ENCODE measurements around the gene FHL1.
"Not testable (repeated sequence)": the region's sequence is repeated elsewhere in the genome, so short reads cannot be mapped to it uniquely, and the experiment has no call there.

Gene FHL1

GRCh38 chrX:136211766-136212556 is 64.6 kb downstream of the FHL1 start:
- DNase-seq = no peak

GRCh38 chrX:136212557-136213111 is 65.3 kb downstream of the FHL1 start:
- no peak for DNase-seq

GRCh38 chrX:136214551-136214950 is 67.2 kb downstream of the FHL1 start:
- no peak for DNase-seq

- DNase-seq = no peak
These were observed 68.2 kb downstream of the FHL1 start for GRCh38 chrX:136215559-136215958.

DNA sequence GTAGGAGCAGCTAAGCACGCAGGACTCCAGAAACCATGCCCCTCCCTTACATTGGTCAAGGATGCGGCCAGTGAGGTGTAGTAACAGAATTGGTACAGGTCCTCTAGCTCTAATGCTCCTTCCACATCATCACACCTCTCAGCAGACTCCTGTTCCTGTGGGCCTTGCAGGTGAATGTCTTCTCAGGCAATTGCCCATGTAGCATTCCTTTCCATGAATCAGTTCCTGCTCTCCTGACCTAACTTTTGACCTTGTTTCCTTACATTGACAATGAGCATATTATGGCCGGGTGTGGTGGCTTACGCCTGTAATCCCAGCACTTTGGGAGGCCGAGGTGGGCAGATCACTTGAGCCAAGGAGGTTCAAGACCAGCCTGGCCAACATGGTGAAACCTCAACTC is 72.6 kb downstream of the FHL1 start:
- DNase-seq = no peak

- no peak for DNase-seq
These were observed 73.2 kb downstream of the FHL1 start for GRCh38 chrX:136220540-136220939.

DNA sequence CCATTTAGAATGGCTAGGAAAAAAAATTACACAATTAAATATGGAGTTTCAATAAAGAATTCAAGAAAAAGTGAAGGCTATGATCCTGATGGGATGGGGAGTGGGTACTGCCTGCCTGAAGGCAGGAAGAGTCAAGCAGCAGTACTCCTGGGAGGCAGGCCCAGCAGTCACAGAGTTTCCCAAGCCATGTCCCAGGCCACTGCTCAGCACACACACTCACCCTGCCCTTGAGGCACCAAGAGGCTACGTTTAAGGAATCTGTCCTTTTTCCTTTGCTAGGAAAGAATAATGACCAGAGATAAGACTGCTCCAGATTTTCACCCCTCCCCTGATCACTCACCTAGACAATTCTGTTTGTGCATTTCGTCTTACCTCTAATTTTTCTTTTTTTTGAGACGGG is 73.6 kb downstream of the FHL1 start:
- no peak for DNase-seq

GRCh38 chrX:136221851-136222513 is 74.6 kb downstream of the FHL1 start:
- DNase-seq = no peak

DNA sequence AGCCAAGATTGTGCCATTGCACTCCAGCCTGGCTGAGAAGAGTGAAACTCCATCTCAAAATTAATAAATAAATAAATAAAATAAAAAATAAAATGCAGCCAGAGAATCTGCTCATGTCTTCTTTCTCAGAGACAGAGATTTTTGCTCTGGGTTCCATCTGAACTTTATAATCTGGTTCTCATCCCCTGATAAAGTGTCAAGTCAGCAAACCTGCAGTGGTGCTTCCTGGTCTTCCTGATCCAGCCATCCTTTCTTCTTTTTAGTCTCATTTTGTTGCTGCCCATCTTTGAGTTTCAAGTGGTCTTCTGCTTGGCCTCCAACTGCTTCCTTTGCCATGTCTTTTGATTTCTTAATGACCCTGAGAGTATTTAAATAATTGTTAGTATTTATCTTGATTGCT is 79.7 kb downstream of the FHL1 start:
- DNase-seq = no peak

DNA sequence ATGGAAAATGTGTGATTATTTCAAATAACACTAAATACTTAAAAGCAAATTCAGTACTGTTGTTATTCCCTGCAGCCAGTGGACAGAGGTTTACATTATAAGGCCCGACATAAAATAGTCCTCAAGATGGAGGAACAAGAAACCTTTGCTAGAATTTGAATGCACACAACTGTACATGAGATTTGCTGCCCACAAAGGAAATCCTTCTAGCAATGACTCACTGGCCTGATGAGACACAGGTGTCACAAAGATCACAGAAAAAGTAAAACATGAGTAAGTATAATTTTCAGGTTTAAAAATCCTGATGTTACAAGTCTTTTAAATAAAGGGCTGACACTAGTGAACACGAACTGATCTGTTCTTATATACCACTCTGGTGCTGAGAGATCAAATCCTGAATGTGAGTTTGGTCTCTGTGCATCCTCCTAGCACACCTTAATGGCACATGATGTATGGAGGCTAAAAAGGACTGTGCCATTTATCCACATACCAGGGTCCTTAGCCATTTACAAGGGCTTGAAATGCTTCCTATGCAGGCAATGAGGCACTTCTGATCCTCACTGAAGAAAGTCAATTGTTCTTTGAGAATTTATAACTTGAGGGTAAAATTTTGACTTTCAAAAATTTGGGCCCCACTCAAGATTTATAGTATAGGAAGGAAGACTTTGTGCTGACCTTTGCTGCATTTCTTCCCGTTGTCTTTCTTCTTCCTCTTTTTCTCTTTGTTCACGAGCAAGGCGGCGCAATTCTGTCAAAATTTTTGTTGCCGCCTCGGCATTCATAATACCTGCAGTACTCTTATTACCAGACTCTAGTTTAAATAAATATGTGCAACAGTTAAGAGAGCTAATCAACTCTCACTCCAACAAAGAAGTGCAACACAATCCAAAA is 80.9 kb downstream of the FHL1 start:
- DNase-seq = no peak

- DNase-seq = no peak
These were observed 81.5 kb downstream of the FHL1 start for GRCh38 chrX:136228839-136229207.

DNA sequence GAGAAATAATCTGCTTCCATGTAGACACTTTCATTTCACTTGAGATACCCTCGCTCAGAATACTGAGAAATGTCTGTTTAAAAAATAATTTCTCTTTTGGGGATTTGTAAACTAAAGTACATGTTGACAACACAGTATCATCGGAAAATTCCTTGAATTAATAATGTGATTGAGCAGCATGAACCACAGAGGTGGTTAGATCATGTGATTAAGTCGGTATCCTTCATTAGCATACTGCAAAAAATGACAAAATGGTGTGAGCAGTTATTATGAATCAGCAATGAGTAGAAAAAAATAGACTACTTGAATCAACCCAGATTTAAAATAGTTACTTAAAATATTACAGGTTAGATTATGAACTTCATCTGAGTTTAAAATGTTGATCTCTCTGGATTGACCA is 89.7 kb downstream of the FHL1 start:
- no peak for DNase-seq

DNA sequence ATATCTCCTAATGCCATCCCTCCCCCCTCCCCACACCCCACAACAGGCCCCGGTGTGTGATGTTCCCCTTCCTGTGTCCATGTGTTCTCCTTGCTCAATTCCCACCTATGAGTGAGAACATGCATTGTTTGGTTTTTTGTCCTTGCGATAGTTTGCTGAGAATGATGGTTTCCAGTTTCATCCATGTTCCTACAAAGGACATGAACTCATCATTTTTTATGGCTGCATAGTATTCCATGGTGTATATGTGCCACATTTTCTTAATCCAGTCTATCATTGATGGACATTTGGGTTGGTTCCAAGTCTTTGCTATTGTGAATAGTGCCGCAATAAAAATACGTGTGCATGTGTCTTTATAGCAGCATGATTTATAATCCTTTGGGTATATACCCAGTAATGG is 90.5 kb downstream of the FHL1 start:
- not testable (repeated sequence) for DNase-seq

GRCh38 chrX:136246201-136246600 is 98.9 kb downstream of the FHL1 start:
- DNase-seq = no peak

- DNase-seq = no peak
These were observed 103.1 kb downstream of the FHL1 start for GRCh38 chrX:136250191-136251040.

GRCh38 chrX:136251041-136251991 is 104.0 kb downstream of the FHL1 start, which contains the start of gene MAP7D3:
TSS of gene MAP7D3 (minus strand) at chrX:136251400. CDS start at chrX:136251358, 42 bp downstream.
- DNase-seq = peak; percentile 17 to 43 (median 28)

GRCh38 chrX:136255541-136255940 is 108.2 kb downstream of the FHL1 start:
- no peak for DNase-seq

GRCh38 chrX:136256026-136256425 is 108.7 kb downstream of the FHL1 start:
- DNase-seq = no peak

GRCh38 chrX:136258951-136259350 is 111.6 kb downstream of the FHL1 start:
- DNase-seq = no peak

GRCh38 chrX:136259543-136259942 is 112.2 kb downstream of the FHL1 start:
- DNase-seq = no peak

GRCh38 chrX:136260776-136261175 is 113.4 kb downstream of the FHL1 start:
- no peak for DNase-seq
